ENCODE results near the gene LCE4A. TPM values are rescaled to one million over a fixed set of nuclear protein-coding genes. Genes with fewer than 3 reads are reported as not detected.

Gene LCE4A
- total RNA-seq, 1 donor from 2014 or later, result not detected

DNA sequence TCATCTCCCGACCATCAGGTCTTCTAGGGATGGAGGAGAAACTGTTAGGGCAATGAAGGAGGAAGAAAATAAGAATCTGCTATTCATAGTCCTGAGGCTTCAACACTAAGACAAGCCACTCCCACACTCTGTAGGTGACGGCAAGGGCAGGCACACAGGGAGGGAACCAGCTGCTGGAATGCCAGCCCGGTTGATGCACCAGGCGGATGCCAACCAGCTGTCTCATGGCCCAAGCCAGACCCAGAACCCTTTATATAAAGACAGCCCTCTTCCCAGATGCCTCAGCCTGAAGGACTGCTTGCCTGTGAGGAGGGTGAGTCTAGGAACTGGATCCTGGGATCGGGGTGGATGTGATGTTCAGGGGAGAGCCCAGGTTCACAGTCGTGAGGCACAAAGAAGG lies 49.8 kb downstream of the LCE4A start, which contains the start of gene KPRP:
KPRP (plus strand) TSS at position 279 of the 400 bp plus-strand sequence. CDS start 1,564 bp downstream, outside the sequence.
- H3K27me3 Mint-ChIP-seq (ENCODE audit: unreplicated experiment), result no peaks in the 10 kb centered on the region
- H3K9me3 Mint-ChIP-seq (ENCODE audit: unreplicated experiment), result peaks cover 33% of the 10 kb centered on the region
- H3K27ac Mint-ChIP-seq (ENCODE audit: unreplicated experiment), result no peak within 1 kb of the TSS
- TF ChIP-seq, protein P1, sequence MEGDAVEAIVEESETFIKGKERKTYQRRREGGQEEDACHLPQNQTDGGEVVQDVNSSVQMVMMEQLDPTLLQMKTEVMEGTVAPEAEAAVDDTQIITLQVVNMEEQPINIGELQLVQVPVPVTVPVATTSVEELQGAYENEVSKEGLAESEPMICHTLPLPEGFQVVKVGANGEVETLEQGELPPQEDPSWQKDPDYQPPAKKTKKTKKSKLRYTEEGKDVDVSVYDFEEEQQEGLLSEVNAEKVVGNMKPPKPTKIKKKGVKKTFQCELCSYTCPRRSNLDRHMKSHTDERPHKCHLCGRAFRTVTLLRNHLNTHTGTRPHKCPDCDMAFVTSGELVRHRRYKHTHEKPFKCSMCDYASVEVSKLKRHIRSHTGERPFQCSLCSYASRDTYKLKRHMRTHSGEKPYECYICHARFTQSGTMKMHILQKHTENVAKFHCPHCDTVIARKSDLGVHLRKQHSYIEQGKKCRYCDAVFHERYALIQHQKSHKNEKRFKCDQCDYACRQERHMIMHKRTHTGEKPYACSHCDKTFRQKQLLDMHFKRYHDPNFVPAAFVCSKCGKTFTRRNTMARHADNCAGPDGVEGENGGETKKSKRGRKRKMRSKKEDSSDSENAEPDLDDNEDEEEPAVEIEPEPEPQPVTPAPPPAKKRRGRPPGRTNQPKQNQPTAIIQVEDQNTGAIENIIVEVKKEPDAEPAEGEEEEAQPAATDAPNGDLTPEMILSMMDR (IDR thresholded peaks at IDR 0.05), result no peak
- no peak for DNase-seq (ENCODE audit: extremely low spot score, unreplicated experiment)
- no peaks in the 10 kb centered on the region for H3K4me1 Mint-ChIP-seq (ENCODE audit: unreplicated experiment)
- H3K36me3 Mint-ChIP-seq (ENCODE audit: unreplicated experiment), result no peaks in the 10 kb centered on the region
- H3K4me3 Mint-ChIP-seq (ENCODE audit: unreplicated experiment), result no peak within 1 kb of the TSS

DNA sequence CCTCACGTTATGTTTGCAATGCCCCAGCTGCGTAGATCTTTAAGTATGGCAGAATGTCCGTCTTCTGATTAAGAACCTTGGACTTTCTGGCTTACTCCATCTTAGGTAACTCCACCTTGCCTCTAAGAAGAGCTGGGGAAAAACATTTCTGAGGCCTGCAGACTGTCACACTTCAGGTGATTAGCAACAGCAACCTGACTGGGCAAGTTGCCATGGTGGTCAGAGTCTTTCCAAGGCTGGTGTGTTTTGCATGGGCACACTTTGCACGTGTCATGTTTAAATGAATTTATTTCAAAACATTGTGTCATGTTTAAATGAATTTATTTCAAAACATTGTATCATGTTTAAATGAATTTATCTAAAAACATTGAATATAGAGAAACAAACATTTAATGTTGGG lies 50.7 kb downstream of the LCE4A start:
- H3K36me3 Mint-ChIP-seq (ENCODE audit: unreplicated experiment), result no peaks in the 10 kb centered on the region
- TF ChIP-seq, protein P1 (IDR thresholded peaks at IDR 0.05), result no peak
- no peaks in the 10 kb centered on the region for H3K4me1 Mint-ChIP-seq (ENCODE audit: unreplicated experiment)
- DNase-seq (ENCODE audit: extremely low spot score, unreplicated experiment), result no peak
- no peak overlapping the region for H3K27ac Mint-ChIP-seq (ENCODE audit: unreplicated experiment)
- peaks cover 30% of the 10 kb centered on the region for H3K9me3 Mint-ChIP-seq (ENCODE audit: unreplicated experiment)
- no peaks in the 10 kb centered on the region for H3K27me3 Mint-ChIP-seq (ENCODE audit: unreplicated experiment)
- no peak overlapping the region for H3K4me3 Mint-ChIP-seq (ENCODE audit: unreplicated experiment)

Other genes with a start within 250 kb of the LCE4A start
- gene LCE5A, start 197.4 kb upstream of the LCE4A start, total RNA-seq, result not detected in 2 replicates
- not detected in 2 replicates for gene CRCT1, start 193.7 kb upstream of the LCE4A start, total RNA-seq
- gene LCE3E, start 141.4 kb upstream of the LCE4A start, total RNA-seq, result not detected in 2 replicates
- not detected in 2 replicates for gene LCE3D, start 127.6 kb upstream of the LCE4A start, total RNA-seq
- gene LCE3C, start 107.9 kb upstream of the LCE4A start, total RNA-seq, result not detected in 2 replicates
- not detected in 2 replicates for gene LCE3B, start 94.3 kb upstream of the LCE4A start, total RNA-seq
- gene LCE3A, start 85.1 kb upstream of the LCE4A start, total RNA-seq, result not detected in 2 replicates
- not detected in 2 replicates for gene LCE2D, start 44.8 kb upstream of the LCE4A start, total RNA-seq
- not detected in 2 replicates for gene LCE2C, start 32.9 kb upstream of the LCE4A start, total RNA-seq
- not detected in 2 replicates for gene LCE2B, start 22.0 kb upstream of the LCE4A start, total RNA-seq
- not detected in 2 replicates for gene LCE2A, start 9.8 kb upstream of the LCE4A start, total RNA-seq
- not detected in 2 replicates for gene KPRP, start 49.9 kb downstream of the LCE4A start, total RNA-seq
- not detected in 2 replicates for gene LCE1F, start 67.0 kb downstream of the LCE4A start, total RNA-seq
- not detected in 2 replicates for gene LCE1E, start 78.1 kb downstream of the LCE4A start, total RNA-seq
- gene LCE1D, start 88.6 kb downstream of the LCE4A start, total RNA-seq, result not detected in 2 replicates
- not detected in 2 replicates for gene LCE1C, start 98.5 kb downstream of the LCE4A start, total RNA-seq
- gene LCE1B, start 103.8 kb downstream of the LCE4A start, total RNA-seq, result not detected in 2 replicates
- gene LCE1A, start 119.3 kb downstream of the LCE4A start, total RNA-seq, result not detected in 2 replicates
- gene LCE6A, start 134.7 kb downstream of the LCE4A start, total RNA-seq, result not detected in 2 replicates
- not detected in 2 replicates for gene LCE7A, start 151.8 kb downstream of the LCE4A start, total RNA-seq
- gene SMCP, start 170.2 kb downstream of the LCE4A start, total RNA-seq, result not detected in 2 replicates
- gene IVL, start 200.4 kb downstream of the LCE4A start, total RNA-seq, result not detected in 2 replicates
- gene SPRR5, start 239.0 kb downstream of the LCE4A start, total RNA-seq, result not detected in 2 replicates

Data from osteocyte (in vitro differentiated cells).